NCI-H510A treated with DMSO at 0.1 percent for 48 hours (cell line): ENCODE data around the gene NREP.
A peak's percentile ranks its signal among the peaks of the same experiment; 100 is the strongest.

ENCODE experiments used
- DNase-seq: peaks from one replicate; lab custom pipeline; 2025; lab: John Stamatoyannopoulos, UW

The NREP gene

DNA sequence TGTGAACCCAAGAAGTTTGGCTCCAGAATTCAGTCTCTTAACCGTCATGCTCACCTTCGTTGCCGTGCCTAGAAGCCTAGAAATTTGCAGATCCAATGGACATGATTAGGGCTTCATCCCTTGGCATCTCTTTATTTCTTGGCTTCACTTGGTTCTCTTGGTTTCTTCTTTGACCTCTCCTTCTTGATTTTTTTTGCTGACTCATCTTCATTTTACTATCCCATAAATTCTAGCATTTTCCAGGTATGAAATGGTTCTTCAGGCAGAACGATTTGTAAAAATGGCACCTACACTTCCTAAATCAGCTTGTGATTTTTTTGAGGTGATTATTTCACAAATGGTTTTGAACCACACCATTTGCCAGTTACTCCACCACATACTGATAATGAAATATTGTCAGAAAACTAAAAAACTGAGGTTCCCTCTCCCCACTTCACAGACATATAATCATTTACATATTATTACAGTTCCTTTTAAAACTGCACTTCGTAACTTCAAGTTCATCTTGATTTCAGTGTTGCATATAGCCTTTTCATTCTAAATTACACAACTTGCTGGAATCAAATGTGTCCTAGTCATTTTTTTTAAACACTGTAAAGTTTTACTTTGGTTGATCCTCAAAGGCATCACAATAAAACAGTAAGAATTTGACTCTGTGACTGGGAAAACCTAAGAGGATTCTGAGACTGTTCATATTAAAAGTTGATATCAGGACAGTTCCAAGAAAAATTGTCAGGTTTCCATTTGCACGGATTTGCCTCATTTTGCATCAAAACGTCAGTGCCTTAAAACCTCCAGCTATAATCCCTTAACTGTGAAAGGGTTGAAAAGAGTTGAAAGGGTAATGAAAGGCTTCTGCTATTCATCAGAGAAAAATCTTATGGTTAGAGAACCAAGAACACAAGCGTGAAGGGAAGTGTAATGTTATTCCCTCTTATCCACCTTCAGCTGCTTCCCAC is 8.9 kb upstream of the NREP start:
- no peak for DNase-seq

GRCh38 chr5:111764019-111764418 is 7.0 kb upstream of the NREP start:
- no peak for DNase-seq

DNA sequence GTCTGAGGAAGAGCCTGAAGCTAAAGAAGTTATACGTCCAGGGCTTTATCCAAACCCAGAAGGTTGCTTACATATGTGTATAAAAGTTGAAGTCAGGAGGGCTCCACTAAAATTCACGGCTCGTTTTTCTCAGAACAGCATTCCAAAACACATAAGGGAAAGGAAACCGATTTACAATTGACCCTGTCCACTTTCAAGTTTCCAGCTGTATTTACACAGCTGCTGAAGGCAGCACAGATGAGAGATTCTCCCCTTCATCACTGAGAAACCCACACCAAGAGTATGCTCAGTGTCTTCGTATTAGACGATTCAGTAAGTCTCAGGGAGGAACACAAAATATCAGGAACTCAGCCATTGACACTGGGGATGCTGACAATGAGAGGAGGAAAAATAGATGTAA is 5.9 kb upstream of the NREP start:
- peak; percentile 22 for DNase-seq

DNA sequence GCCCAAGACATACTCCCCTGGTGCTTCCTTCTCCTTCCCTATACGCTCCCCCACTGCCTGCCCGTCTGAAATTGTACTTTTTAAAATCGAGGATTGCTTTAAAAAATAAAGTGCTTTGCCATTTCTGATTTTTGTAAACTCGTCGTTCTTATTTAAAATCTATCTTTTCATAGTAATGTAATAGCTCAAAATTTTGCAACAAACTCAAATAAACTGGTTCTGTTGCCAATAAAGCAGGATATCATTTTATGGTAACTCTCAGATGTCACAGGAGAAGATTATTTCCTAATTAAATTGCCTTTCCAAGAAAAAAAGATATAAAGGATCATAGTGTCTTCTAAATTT is 1.3 kb upstream of the NREP start:
- peak; percentile 69 for DNase-seq

DNA sequence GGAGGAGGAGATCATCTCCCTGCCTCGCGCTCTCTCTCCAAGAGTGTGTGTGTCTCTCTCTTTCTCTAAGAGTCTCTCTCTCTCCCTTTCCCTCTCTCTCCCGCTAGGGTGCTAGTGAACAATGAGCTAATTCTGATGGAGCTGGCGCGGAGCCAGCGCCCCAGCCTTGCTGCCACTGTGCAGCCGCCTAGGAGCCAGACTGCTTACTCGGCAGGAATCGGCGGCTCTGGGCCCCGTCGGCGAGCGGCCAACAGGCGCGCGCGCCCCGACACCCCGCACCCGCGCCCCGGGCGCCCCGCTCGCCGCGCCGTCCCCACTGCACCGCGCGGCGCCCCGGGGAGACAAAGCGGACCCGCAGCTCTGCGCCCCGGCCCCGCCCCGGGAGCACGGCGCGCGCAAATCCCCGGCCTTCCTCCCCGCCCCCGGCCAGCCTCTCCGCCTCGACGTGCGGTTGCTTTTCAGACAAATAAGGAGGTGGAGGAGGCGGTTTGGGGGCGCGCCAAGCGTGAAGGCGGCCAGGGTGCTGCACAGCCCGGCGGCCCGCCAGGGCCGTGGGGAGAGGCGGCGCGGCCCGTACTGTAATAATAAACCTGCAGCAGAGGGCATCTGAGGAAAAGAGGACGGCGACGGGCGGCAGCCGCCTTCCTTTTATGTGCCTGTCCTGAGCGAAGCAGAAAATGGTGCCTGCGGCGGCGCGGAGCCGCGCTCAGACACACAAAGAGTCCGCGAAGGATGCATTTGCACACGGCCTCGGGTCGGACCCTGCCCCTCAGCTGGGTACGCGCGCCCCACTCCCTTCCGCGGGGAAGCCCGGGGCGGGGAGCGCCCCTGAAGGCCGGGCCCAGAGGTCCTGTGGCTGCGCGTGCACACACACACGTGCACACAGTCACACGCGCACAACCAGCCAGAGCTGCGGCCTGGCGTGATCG is 625 bp upstream of the NREP start:
- peak; percentile 69 for DNase-seq

DNA sequence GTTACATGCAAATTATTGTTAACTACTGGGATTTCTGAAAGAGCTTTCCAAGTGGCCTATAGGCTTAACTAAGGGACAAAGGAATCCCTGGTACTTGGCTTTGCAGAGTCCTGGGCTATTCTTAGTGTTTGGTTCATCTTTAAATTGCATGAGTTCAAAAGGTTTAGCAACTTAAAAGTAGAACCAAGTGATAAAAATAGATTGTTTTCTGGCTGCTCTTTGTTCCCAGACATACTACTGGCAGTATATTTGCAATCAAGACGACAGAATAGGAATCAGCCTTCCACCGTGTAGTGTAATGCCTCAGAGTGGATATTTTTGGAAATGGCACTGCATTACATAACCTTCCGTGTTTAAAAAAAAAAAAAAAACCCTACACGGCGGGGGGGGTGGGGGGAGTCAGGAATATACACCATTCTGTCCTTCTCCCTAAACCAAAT is 1.0 kb downstream of the NREP start:
- DNase-seq: no peak

DNA sequence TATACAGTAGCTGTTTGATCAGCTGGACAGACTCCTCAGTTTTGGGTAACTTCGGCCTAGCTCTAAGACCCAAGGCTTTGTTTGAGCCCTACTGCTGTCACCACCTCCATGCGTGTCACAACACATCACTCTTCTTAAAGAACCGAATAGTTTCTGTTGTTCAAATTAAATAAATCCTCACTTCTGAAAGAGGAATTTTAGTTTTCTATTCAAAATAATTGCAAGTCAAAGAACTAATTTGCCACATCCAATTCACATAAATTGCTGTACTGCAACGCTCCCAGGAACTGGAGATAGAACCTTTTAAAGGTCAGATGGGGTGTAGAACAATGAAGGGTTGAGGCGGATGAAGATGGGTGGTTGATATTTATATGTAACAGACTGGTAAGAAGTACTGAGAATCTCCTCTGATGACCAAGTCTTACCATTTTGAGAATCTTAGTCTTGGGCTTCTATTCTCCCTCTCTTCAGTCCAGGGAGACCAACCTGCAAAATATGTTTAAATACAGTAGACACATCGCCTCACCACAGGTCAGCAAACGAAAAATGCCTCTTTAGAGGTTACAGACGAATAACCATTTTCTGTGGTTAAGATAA is 1.6 kb downstream of the NREP start:
- no peak for DNase-seq

DNA sequence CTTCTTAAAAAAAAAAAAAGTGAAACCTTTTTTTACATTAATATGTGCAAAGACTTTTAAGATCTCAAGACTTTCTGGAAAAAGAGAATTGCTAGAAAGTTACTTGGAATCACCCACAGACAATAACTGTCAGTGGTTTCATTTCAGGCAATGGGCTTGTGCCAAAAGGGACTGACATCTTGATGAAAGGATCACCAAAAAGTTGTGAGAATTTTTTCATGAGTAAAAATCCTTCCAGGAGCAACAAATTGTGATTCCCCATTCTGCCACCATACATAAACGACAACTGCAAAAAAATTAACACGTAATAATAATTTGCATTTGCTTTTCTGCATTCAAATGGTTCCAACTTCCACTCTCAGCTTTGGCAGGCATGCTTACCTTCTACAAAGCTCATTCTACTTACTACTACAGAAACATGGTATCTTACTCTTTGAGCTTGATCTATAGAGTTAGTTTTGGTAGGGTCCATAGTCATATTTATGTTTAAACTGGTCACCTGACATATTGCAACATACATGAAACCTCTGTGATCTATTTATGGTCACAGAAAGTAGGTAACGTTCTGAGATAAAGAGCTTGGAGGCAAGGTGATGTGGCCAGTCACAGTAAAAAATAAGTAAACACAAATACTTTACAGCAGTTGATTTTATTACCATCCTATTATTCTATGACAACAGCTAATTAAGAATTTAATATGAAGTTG is 3.0 kb downstream of the NREP start:
- no peak for DNase-seq

- no peak for DNase-seq
Measured at GRCh38 chr5:111752426-111752965, 4.5 kb downstream of the NREP start.

- no peak for DNase-seq
Measured at GRCh38 chr5:111749303-111750026, 7.5 kb downstream of the NREP start.

GRCh38 chr5:111748304-111748763 is 8.7 kb downstream of the NREP start:
- no peak for DNase-seq

DNA sequence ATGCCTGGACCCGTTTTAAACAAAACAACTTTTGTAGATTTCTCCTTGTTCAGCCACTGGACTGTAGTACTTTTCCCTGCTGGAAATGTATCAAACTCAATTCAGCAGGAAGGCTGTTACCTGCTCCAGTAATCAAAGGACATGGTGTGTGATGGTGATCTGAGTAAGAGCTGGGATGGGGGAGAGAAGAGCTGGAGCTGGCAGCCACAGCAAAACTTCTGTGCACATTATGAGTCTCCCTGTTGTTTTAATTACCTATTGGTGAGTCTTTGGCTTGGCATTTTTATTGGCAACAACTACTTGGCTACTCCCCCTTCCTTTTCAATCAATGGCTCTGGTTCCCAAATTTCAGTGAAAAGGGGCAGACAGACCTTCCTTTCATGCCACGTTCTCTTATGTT is 9.7 kb downstream of the NREP start:
- DNase-seq: no peak

- DNase-seq: no peak
Measured at GRCh38 chr5:111746791-111747190, 10.2 kb downstream of the NREP start.

DNA sequence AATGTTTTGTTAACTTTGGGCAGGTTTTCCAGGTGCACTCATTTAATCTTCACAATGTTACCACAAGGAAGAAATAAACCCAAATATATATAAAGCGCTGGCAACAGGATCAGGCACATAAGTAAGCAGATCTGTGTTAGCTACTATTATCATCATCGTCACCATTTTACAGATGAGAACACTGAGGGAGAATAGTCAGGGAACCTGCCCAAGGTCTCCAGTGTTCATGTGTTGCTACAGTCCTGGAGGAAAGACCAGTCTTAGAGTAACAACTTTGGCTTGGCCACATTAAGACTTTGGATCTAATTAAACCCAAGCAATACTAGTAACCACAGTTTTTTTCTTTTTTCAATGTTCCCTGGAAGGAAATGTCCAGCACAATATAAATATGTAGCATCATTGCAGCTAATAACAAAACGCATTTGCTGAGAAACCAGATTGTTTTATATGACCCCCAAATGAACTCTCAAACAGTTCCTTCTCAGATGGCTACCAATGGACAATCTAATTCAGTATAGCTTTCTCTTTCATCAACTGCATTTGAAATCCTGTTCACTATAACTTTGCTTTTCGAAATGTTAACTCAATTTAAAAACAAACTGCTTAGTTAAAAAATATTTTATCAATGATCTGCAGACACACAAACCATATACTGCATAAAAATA is 11.8 kb downstream of the NREP start:
- DNase-seq: no peak

DNA sequence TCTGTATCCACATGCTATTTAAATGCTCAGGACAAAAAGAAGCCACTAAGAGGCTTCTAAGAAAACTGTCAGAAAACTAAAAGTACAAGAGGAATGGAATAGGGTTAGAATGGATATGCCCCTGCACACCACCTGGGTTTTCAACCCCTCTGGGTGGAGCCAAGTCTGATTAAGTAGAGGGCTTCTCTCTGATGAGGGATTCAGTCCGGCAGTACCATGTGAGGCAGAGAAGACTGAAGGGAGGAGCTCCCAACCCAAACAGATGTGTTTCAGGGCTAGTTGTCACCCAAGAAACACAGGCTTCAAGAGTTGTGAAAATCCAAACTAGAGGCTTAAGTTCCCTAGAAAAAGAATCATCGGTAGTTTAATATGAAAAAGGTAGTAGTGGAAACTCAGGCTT is 12.5 kb downstream of the NREP start:
- DNase-seq: no peak

DNA sequence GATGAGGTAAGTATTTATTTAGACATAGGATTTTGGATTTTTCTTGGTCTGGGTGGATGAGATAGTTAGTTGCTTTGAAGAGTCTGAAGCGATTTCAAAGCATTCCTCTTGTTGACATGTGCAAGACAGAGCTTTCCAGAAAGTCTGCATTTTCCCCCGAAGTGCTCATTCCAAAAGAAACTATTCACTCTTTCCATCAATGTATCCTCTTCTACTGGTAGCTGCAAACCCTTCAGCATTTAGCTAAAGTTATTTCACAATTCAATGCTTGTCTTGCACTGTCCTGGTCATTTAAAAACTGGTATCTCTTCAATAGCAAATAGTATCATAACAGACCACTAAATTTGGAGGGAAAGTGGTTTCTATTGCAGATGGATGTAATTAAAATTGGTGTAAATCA is 13.0 kb downstream of the NREP start:
- no peak for DNase-seq

DNA sequence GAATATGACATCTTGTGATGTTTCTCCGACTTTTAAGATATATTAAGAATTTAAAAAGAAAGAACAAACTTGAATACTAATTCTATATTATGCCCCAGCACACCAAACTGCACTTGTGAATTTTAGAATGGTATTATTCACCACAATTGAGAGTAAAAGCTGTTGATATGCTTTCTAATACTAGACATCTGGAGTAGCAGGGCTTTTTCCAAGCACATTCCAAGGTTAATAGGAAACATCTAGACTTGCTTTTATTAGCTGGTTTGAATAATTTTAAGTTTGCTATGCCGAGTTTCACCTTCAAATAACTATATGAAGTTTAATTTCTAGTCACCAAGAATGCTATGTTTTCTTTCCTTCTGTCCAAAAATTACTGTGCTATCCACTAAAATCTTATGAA is 13.5 kb downstream of the NREP start:
- DNase-seq: no peak

- no peak for DNase-seq
Measured at GRCh38 chr5:111742177-111742994, 14.6 kb downstream of the NREP start.

DNA sequence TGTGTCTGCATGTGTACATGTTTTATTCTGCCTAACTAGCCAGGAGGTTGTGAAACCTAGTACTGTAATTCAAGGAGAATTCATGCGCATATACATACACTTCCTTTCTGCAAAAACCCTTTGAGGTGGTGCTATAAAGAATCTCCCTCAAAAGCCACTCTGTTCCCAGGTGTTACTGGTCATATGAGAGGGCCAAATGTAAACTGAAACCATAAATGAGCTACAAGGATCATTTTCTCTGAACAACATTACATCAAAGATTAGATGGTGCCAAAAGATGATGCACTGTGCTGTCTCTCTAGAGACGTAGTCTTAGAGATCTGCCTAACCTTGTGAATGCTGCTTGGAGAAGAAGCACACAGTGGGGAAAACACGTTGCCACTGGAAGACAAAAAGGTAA is 15.7 kb downstream of the NREP start:
- peak; percentile 61 for DNase-seq
